GM19351 (cell line): ENCODE results near the gene LACTB.

Experiments used
- ATAC-seq: cut with Tn5 transposase; IDR thresholded peaks from one replicate; pipeline ENCODE4 v1.9.1; 2021; ENCODE audit warnings: mild to moderate bottlenecking, moderate library complexity; ENCODE audit not compliant: unreplicated experiment

Gene LACTB

GRCh38 chr15:63122002-63122875 is 578 bp downstream of the LACTB start:
- peak; percentile 85 for ATAC-seq

- ATAC-seq = no peak
These were observed 2.8 kb downstream of the LACTB start for GRCh38 chr15:63124506-63124905.

- no peak for ATAC-seq
These were observed 5.1 kb downstream of the LACTB start for GRCh38 chr15:63126726-63127125.

GRCh38 chr15:63133786-63134185 is 12.1 kb downstream of the LACTB start:
- no peak for ATAC-seq

GRCh38 chr15:63134245-63134985 is 12.8 kb downstream of the LACTB start:
- no peak for ATAC-seq

- no peak for ATAC-seq
These were observed 13.6 kb downstream of the LACTB start for GRCh38 chr15:63135281-63135680.

GRCh38 chr15:63135804-63136203 is 14.1 kb downstream of the LACTB start:
- no peak for ATAC-seq

DNA sequence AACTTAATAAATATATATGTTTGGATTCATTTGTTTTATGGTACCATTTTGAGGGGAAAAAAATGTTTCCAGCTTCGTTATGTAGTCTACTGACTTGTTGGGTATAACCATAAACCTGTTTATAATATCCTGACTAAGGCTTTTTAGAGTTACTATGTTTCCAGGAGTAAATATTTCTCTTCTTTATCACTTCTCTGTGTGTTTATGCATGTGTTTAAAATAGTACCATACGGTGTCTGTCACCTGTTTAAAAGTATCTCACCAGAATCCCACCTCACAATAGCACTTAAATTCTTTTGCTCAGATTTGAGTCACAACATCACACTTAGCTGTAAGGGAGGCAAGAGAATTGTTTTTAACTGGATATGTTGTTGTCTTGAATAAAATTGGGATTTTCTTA is 15.1 kb downstream of the LACTB start:
- ATAC-seq = no peak

GRCh38 chr15:63140936-63141335 is 19.3 kb downstream of the LACTB start:
- no peak for ATAC-seq

DNA sequence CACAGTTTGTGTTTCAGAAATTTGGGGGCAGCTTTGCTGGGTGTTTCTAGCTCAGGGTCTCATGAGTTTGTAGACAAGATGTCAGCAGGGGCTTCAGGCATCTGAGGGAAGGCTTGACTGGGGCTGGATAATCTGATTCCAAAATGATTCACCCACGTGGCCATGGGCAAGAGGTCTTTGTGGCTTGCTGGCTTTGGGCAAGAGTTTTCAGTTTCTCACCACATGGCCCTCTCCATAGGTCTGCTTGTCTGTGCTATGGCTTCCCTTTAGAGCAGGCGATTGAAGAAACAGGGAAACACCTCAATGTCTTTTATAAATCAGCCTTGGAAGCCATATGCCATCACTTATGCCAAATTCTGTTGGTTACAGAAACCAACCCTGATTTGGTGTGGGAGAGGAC is 23.8 kb downstream of the LACTB start:
- no peak for ATAC-seq

DNA sequence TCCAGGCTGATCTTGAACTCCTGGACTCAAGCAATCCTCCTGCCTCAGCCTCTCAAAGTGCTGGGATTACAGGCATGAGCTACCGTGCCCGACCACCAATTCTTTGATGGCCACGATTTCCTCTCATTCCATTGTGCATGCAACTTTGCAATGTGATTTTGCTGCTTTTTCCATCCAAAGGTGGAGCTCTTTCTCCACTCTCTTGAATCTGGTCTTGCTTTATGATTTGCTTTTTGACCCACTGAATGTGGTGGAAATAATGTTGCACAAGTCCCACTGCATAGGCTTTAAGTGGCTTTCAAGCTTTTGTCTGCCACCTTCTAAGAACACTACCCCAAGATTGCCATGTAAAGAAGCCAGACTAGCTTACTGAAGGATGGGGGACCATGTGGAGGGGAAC is 25.0 kb downstream of the LACTB start:
- ATAC-seq = no peak

DNA sequence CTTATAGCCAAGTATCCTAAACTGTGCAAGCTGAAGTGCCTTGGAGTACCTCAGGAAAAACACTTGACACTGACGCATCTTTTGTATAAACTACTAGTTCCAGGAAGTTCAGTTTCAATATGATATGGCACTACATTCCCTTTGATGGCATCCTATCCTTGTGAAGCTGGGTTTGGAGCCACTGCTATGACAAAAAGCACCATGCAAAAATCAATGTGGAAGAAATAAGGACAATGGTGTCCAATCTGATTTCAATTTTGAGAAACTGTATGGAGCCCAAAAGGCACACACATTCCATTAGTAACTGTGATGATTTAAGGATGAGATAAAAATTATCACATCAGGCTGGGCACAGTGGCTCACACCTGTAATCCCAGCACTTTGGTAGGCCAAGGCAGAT is 30.0 kb downstream of the LACTB start:
- ATAC-seq = no peak

GRCh38 chr15:63155486-63155885 is 33.8 kb downstream of the LACTB start:
- ATAC-seq = no peak

- no peak for ATAC-seq
These were observed 34.5 kb downstream of the LACTB start for GRCh38 chr15:63156086-63156710.

DNA sequence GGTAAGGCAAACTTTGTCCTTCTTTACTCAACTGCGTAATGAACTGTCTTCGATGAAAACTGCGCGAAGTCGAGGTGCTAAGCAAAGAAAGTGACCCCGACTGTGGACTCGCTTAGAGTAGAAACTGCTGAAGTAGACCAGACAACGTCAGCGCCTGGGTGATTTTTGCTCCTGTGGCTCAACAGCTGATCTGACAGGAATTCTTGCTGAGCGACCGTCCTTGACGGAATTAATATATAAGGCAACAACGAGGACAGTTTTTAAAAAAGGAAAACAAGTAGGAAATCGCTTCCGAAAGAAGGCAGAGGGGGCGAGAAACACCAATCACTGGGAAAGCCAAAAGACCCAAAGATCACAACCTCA is 35.1 kb downstream of the LACTB start:
- no peak for ATAC-seq

DNA sequence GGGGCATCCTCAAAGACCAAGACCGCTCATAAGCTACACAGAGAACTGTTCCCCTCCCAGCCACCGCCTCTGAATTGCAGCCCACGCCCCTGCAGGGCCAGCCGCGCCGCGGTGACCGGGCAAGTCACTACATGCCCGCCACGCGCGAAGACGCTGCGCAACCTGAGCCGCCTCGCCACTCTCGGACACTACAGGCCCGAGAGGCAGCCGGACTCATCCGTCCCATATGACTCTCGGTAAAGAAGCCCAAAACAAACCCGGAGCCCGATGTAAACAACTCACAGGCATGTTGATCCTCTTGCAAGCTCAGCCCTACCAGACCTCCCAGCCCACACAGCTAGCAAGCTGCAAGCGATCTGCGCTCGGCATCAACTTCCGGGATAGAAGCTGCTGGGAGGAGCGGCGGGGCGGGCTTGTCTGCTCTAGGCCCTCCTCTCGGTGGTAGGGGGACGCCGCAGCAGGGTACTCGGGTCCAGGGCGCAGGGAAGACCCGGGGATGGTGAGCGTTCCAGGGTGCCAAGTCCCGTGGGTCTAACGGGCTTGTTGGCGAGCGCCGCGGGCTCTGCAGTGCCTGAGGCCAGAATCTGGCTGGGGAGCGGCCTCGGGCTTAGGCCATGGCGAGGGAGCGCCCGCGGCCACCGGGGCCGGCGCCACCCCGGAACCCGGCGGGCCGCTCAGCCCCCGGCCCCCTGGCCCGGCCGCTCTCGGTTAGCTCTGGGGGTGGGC is 35.6 kb downstream of the LACTB start, which contains the start of gene RPS27L:
RPS27L (minus strand) TSS at position 360 of the 726 bp plus-strand sequence; CDS start at position 288, 72 bp downstream.
- ATAC-seq = peak; percentile 90

DNA sequence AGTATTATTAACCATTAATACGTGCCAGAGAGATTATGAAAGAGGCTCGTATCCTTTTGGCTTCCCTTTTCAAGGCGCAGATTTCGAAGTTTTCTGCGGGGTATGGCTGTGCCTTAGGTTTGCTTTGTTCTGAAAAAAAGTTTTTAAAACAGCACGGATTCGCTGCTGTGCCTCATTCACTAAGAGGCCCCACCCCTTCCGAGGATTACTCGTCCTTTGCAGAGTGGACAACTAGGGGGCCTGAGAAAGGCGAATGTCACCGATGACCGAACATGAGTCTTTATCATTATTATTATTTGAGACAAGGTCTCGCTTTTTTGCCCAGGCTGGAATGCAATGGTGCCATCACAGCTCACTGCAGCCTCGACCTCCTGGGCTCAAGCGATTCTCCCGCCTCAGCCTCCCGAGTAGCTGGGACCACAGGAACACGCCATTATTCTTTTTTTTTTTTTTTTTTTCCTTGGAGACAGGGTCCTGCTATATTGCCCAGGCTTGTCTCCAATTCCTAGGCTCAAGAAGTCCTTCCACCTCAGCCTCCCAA is 36.3 kb downstream of the LACTB start:
- ATAC-seq = peak; percentile 30

GRCh38 chr15:63160638-63161037 is 39.0 kb downstream of the LACTB start:
- no peak for ATAC-seq

GRCh38 chr15:63163217-63163616 is 41.6 kb downstream of the LACTB start:
- no peak for ATAC-seq

DNA sequence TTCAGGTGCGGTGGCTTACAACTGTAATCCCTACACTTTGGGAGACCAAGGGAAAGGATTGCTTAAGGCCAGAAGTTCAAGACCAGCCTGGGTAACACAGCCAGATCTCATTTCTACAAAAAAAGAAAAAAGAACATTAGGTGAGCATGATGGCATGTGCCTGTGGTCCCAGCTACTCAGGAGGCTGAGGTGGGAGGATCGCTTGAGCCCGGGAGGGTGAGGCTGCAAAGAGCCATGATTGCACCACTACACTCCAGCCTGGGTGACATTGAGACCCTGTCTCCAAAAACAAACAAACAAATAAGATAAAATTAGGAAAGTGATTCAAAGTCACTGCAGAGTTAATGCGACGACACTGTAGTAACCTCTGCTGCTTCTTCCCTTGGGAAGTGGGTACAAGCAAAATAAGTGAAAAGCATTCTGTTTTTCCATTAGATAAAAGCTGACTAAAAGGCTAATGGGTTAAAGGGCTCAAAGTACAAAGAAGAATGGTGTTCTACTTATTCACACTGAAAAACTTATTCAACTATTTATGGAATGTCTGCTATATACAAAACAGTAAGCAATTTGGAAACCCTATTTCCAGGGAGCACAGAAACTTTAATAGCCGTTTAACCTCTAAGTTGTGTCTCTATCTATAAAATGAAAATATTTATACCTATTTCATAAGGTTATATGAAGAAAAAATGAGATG is 43.7 kb downstream of the LACTB start:
- ATAC-seq = no peak
